H9 (cell line): Measurements from ENCODE around the gene NPAT. TPM values are rescaled to one million over a fixed set of nuclear protein-coding genes. Genes with fewer than 3 reads are reported as not detected.
A peak's percentile ranks its signal among the peaks of the same experiment; 100 is the strongest.

ENCODE experiments used
- DNase-seq: peaks from one replicate; pipeline ENCODE4 v3.0.0-alpha.2; 2017
- H2AFZ ChIP-seq: one replicate; pipeline ENCODE4 v1.6.1; 2013; ENCODE audit warnings: mild to moderate bottlenecking, low read length, control low read depth, moderate library complexity
- H2AK5ac ChIP-seq: 2 replicates; pipeline ENCODE4 v1.6.1; 2013; ENCODE audit warnings: low read length, control low read depth, mixed read lengths; ENCODE audit not compliant: insufficient read length
- H2BK120ac ChIP-seq: one replicate; pipeline ENCODE4 v1.6.1; 2013; ENCODE audit warnings: low read depth, mild to moderate bottlenecking, low read length, control low read depth, inconsistent platforms; ENCODE audit not compliant: poor library complexity, severe bottlenecking
- H2BK12ac ChIP-seq: 2 replicates; pipeline ENCODE4 v1.6.1; 2013; ENCODE audit warnings: low read length, control low read depth, mixed read lengths, low read depth; ENCODE audit not compliant: insufficient read length
- H2BK15ac ChIP-seq: 2 replicates; pipeline ENCODE4 v1.6.1; 2013; ENCODE audit warnings: low read depth, low read length, control low read depth
- H2BK20ac ChIP-seq: one replicate; pipeline ENCODE4 v1.6.1; 2013; ENCODE audit warnings: low read depth, mild to moderate bottlenecking, low read length, control low read depth, inconsistent platforms; ENCODE audit not compliant: poor library complexity, severe bottlenecking
- H2BK5ac ChIP-seq: 2 replicates; pipeline ENCODE4 v1.6.1; 2013; ENCODE audit warnings: low read length, control low read depth, mixed read lengths; ENCODE audit not compliant: insufficient read length
- H3K14ac ChIP-seq: 2 replicates; pipeline ENCODE4 v1.6.1; 2013; ENCODE audit warnings: low read length, control low read depth; ENCODE audit not compliant: insufficient read depth
- H3K18ac ChIP-seq: 2 replicates; pipeline ENCODE4 v1.6.1; 2013; ENCODE audit warnings: low read depth, mild to moderate bottlenecking, mixed read lengths, low read length, control low read depth; ENCODE audit not compliant: insufficient read length
- H3K23ac ChIP-seq: 2 replicates; pipeline ENCODE4 v1.6.1; 2013; ENCODE audit warnings: low read length, control low read depth, mixed read lengths, low read depth; ENCODE audit not compliant: insufficient read length
- H3K23me2 ChIP-seq: 2 replicates; pipeline ENCODE4 v1.6.1; 2013; ENCODE audit warnings: low read depth, mild to moderate bottlenecking, mixed read lengths, low read length, control low read depth; ENCODE audit not compliant: insufficient read length, poor library complexity, severe bottlenecking
- H3K27ac ChIP-seq: 2 replicates; pipeline ENCODE4 v1.5.1; 2013; ENCODE audit warnings: low read length, control low read depth, mixed read lengths, low read depth; ENCODE audit not compliant: insufficient read length
- H3K27me3 ChIP-seq: 2 replicates; pipeline ENCODE4 v1.6.1; 2013; ENCODE audit warnings: low read length, control low read depth, inconsistent platforms; ENCODE audit not compliant: insufficient read depth
- H3K4ac ChIP-seq: 2 replicates; pipeline ENCODE4 v1.6.1; 2013; ENCODE audit warnings: low read depth, mild to moderate bottlenecking, control low read depth, inconsistent platforms, low read length, moderate library complexity
- H3K4me1 ChIP-seq: 2 replicates; pipeline ENCODE4 v1.6.1; 2013; ENCODE audit warnings: low read length, control low read depth, inconsistent platforms; ENCODE audit not compliant: insufficient read depth
- H3K4me2 ChIP-seq: 2 replicates; pipeline ENCODE4 v1.6.1; 2013; ENCODE audit warnings: low read length, control low read depth, mixed read lengths; ENCODE audit not compliant: insufficient read length, insufficient read depth
- H3K56ac ChIP-seq: 2 replicates; pipeline ENCODE4 v1.6.1; 2013; ENCODE audit warnings: low read depth, mild to moderate bottlenecking, mixed read lengths, low read length, control low read depth; ENCODE audit not compliant: insufficient read length
- H3K79me1 ChIP-seq: 2 replicates; pipeline ENCODE4 v1.6.1; 2013; ENCODE audit warnings: low read depth, mild to moderate bottlenecking, moderate library complexity, low read length, control low read depth, inconsistent platforms; ENCODE audit not compliant: insufficient read depth, poor library complexity, severe bottlenecking
- H3K79me2 ChIP-seq: 2 replicates; pipeline ENCODE4 v1.6.1; 2013; ENCODE audit warnings: low read length, control low read depth, inconsistent platforms; ENCODE audit not compliant: insufficient read depth
- H3K9ac ChIP-seq: 2 replicates; pipeline ENCODE4 v1.6.1; 2013; ENCODE audit warnings: low read length, control low read depth, mixed read lengths; ENCODE audit not compliant: insufficient read length; ENCODE audit errors: extremely low read depth
- H3K9me3 ChIP-seq: one replicate; pipeline ENCODE4 v1.6.1; 2013; ENCODE audit warnings: low read depth, low read length, inconsistent platforms; ENCODE audit not compliant: control insufficient read depth
- H3T11ph ChIP-seq: one replicate; pipeline ENCODE4 v1.6.1; 2013; ENCODE audit warnings: mild to moderate bottlenecking, low read length, control low read depth, inconsistent platforms
- H4K20me1 ChIP-seq: one replicate; pipeline ENCODE4 v1.6.1; 2013; ENCODE audit not compliant: control insufficient read depth, insufficient read length, insufficient read depth
- H4K5ac ChIP-seq: 2 replicates; pipeline ENCODE4 v1.6.1; 2013; ENCODE audit warnings: low read depth, mild to moderate bottlenecking, mixed read lengths, low read length, control low read depth; ENCODE audit not compliant: insufficient read length
- H4K8ac ChIP-seq: replicated peaks from 2 replicates; pipeline ENCODE4 v1.6.1; 2013; ENCODE audit warnings: low read length, control low read depth, mixed read lengths, low read depth; ENCODE audit not compliant: insufficient read length
- H4K91ac ChIP-seq: 2 replicates; pipeline ENCODE4 v1.6.1; 2013; ENCODE audit warnings: low read depth, mild to moderate bottlenecking, moderate library complexity, mixed read lengths, low read length, control low read depth; ENCODE audit not compliant: insufficient read length
- H3K27ac Mint-ChIP-seq, 3 experiments: 2 replicates in 2 of 3; 3 replicates in 1 of 3; pipeline ENCODE4 v1.8.0; 2020 to 2021; ENCODE audit warnings: mixed read lengths in 3 of 3, mild to moderate bottlenecking in 1 of 3, moderate library complexity in 1 of 3
- H3K27me3 Mint-ChIP-seq: 2 replicates; pipeline ENCODE4 v1.8.0; 2021; ENCODE audit warnings: low read depth, mild to moderate bottlenecking, moderate library complexity, mixed read lengths
- H3K36me3 Mint-ChIP-seq, 3 experiments: 2 replicates in 2 of 3; 3 replicates in 1 of 3; pipeline ENCODE4 v1.8.0; 2020 to 2021; ENCODE audit warnings: low read depth in 3 of 3, mixed read lengths in 3 of 3; ENCODE audit not compliant: insufficient read depth in 1 of 3
- H3K4me1 Mint-ChIP-seq, 2 experiments: 2 replicates each; pipeline ENCODE4 v1.8.0; 2020; ENCODE audit warnings: mixed read lengths in 2 of 2
- H3K4me3 Mint-ChIP-seq, 2 experiments: 2 replicates in 1 of 2; 3 replicates in 1 of 2; pipeline ENCODE4 v1.8.0; 2020 to 2021; ENCODE audit warnings: mild to moderate bottlenecking in 2 of 2, mixed read lengths in 2 of 2, moderate library complexity in 1 of 2
- H3K9me3 Mint-ChIP-seq, 2 experiments: 2 replicates in 1 of 2; 3 replicates in 1 of 2; pipeline ENCODE4 v1.8.0; 2020; ENCODE audit warnings: mild to moderate bottlenecking in 2 of 2, mixed read lengths in 2 of 2, moderate library complexity in 1 of 2
- CTCF ChIP-seq: fragments of 200-600 bp; sonication (generic); conservative IDR thresholded peaks from 3 replicates; pipeline ENCODE4 v1.8.0; 2021; ENCODE audit warnings: antibody characterized with exemption, mild to moderate bottlenecking
- total RNA-seq: library from RNA; stranded (reverse); gene quantifications from 2 replicates; pipeline ENCODE4 v1.2.1, GENCODE V29; 2021

The NPAT gene
- total RNA-seq, 1 experiment from 2014 or later, result 22.9 TPM

GRCh38 chr11:108197351-108197750 lies 25.1 kb downstream of the NPAT start:
- no peaks in the 10 kb centered on the region for H3K9me3 Mint-ChIP-seq
- H3K9ac ChIP-seq, result no peak overlapping the region
- peaks cover 20 to 54% (median 40%) of the 10 kb centered on the region in 3 experiments; a peak in 6 of 7 replicates for H3K36me3 Mint-ChIP-seq
- peaks cover 14 to 18% of the 10 kb centered on the region in 2 experiments for H3K4me1 Mint-ChIP-seq
- no peak overlapping the region for H2AFZ ChIP-seq
- H3K4me1 ChIP-seq, result peaks cover 6% of the 10 kb centered on the region; the same call in 1 of the 2 replicates
- H3K23me2 ChIP-seq, result no peaks in the 10 kb centered on the region
- H3K27ac ChIP-seq, result no peak overlapping the region
- H4K91ac ChIP-seq, result no peak overlapping the region
- TF ChIP-seq CTCF, result no peak
- no peak overlapping the region for H2BK120ac ChIP-seq
- H4K8ac ChIP-seq, result no peak overlapping the region
- H3T11ph ChIP-seq, result no peak overlapping the region
- H3K4me2 ChIP-seq, result no peak overlapping the region
- H3K9me3 ChIP-seq, result no peaks in the 10 kb centered on the region
- H3K4ac ChIP-seq, result no peak overlapping the region
- H3K4me3 Mint-ChIP-seq, result no peak overlapping the region
- no peak overlapping the region for H2BK5ac ChIP-seq
- H3K23ac ChIP-seq, result no peak overlapping the region
- no peak overlapping the region for H3K18ac ChIP-seq
- no peak overlapping the region for H3K56ac ChIP-seq
- H4K5ac ChIP-seq, result no peak overlapping the region
- no peak overlapping the region for H2BK12ac ChIP-seq
- H3K27ac Mint-ChIP-seq, result peak overlapping the region in 1 of 3 experiments; percentile 39; a peak in 1 of 7 replicates
- H3K79me1 ChIP-seq, result no peaks in the 10 kb centered on the region
- no peaks in the 10 kb centered on the region; the same call in 1 of the 2 replicates for H3K79me2 ChIP-seq
- no peaks in the 10 kb centered on the region for H3K27me3 ChIP-seq
- H3K14ac ChIP-seq, result no peak overlapping the region
- no peak for DNase-seq
- H2BK20ac ChIP-seq, result no peak overlapping the region
- H2AK5ac ChIP-seq, result no peak overlapping the region
- no peak overlapping the region for H2BK15ac ChIP-seq
- no peaks in the 10 kb centered on the region for H4K20me1 ChIP-seq
- H3K27me3 Mint-ChIP-seq, result no peaks in the 10 kb centered on the region
